Stomach (tissue), 9 donors: Measurements from ENCODE around the gene ASCC2. TPM values are rescaled to one million over a fixed set of nuclear protein-coding genes. Genes with fewer than 3 reads are reported as not detected.

Experiments
- DNase-seq, 2 donors: peaks; one replicate each; pipeline versions ENCODE4 v3.0.0 to v3.0.0-alpha.2; 2013 to 2019
- H3K27ac ChIP-seq, 5 donors: fragments of 200-600 bp in 4 of 5; sonication (generic) in 4 of 5; one replicate each; pipeline ENCODE4 v1.5.1; 2013 to 2019; ENCODE audit warnings: mild to moderate bottlenecking in 1 of 5, moderate library complexity in 1 of 5
- H3K27me3 ChIP-seq, 3 donors: fragments of 200-600 bp; sonication (generic); one replicate each; pipeline ENCODE4 v1.5.1; 2017 to 2019; ENCODE audit warnings: mixed run types in 1 of 3
- H3K36me3 ChIP-seq, 4 donors: fragments of 200-600 bp; sonication (generic); 1 replicate in 3 of 4; 2 replicates in 1 of 4; pipeline ENCODE4 v1.5.1; 2016 to 2019
- H3K4me1 ChIP-seq, 4 donors: fragments of 200-600 bp; sonication (generic); one replicate each; pipeline ENCODE4 v1.5.1; 2016 to 2019
- H3K4me3 ChIP-seq, 4 donors: fragments of 200-600 bp; sonication (generic) in 3 of 4; one replicate each; pipeline ENCODE4 v1.5.1; 2016 to 2019; ENCODE audit warnings: mild to moderate bottlenecking in 1 of 4
- H3K9me3 ChIP-seq, 4 donors: fragments of 200-600 bp; sonication (generic); one replicate each; pipeline ENCODE4 v1.5.1; 2016 to 2019
- CTCF ChIP-seq, 7 experiments: fragments of 450-650 bp in 4 of 7; fragments of 200-600 bp in 3 of 7; sonication (generic) in 3 of 7; IDR thresholded peaks; one replicate each; pipeline ENCODE4 v1.5.1; 2016 to 2019; ENCODE audit warnings: antibody characterized with exemption in 7 of 7, control low read depth in 2 of 7, mild to moderate bottlenecking in 1 of 7
- EP300 ChIP-seq: sonication (generic); formaldehyde crosslinking; IDR thresholded peaks from one replicate; pipeline ENCODE4 v1.6.1; 2017; ENCODE audit warnings: antibody characterized with exemption
- POLR2A ChIP-seq, 4 donors: fragments of 450-650 bp; IDR thresholded peaks; one replicate each; pipeline ENCODE4 v1.6.1; 2016; ENCODE audit warnings: antibody characterized with exemption in 4 of 4, control low read depth in 2 of 4, mild to moderate bottlenecking in 1 of 4, moderate library complexity in 1 of 4
- POLR2AphosphoS5 ChIP-seq, 3 donors: sonication (generic); formaldehyde crosslinking; IDR thresholded peaks; one replicate each; pipeline ENCODE4 v1.6.1; 2016; ENCODE audit warnings: antibody characterized with exemption in 3 of 3
- WGBS, 5 donors: extraction: QIAGEN DNeasy Blood & Tissue Kit in 3 of 5; methylation state at CpG; one replicate each; pipeline versions ENCODE4 v1.1.5 to v1.1.7; 2013 to 2018; 5-methylcytosine and 5-hydroxymethylcytosine counted together
- intact Hi-C: fragments of 100-400 bp; cut with DNase I; formaldehyde crosslinking; loops from one replicate; pipeline ENCODE4 v1.15.1; 2023; ENCODE audit warnings: low total_unique reads
- polyA plus RNA-seq, 3 donors: library from polyadenylated mRNA; stranded (reverse); fragments of 200-250 nt; gene quantifications; one replicate each; pipeline ENCODE4 v1.2.3, GENCODE V29; 2013
- total RNA-seq, 5 donors: library from RNA; depleted of rRNA; stranded (reverse); fragments of >200 nt; gene quantifications; one replicate each; pipeline versions ENCODE4 v1.1.0 to v1.2.3, GENCODE V29; 2014 to 2016
- donor health status: healthy with polysubstance abuse.
- donor health status: Bipolar disorder and iron deficiency.
- donor health status: healthy.

Gene ASCC2
- total and polyA plus RNA-seq, 8 donors: 39.7 to 129 (median 67.3) TPM

GRCh38 chr22:29762263-29762662 lies 75.8 kb downstream of the ASCC2 start:
- no peaks in the 10 kb centered on the region for H3K36me3 ChIP-seq
- TF ChIP-seq CTCF (IDR thresholded peaks at IDR 0.05) (no peak), POLR2A (IDR thresholded peaks at IDR 0.05) (no peak), EP300 (no peak), POLR2AphosphoS5 (IDR thresholded peaks at IDR 0.05) (no peak)
- H3K27ac ChIP-seq: no peak overlapping the region
- H3K27me3 ChIP-seq: no peaks in the 10 kb centered on the region
- H3K4me1 ChIP-seq: peaks cover 9 to 22% (median 18%) of the 10 kb centered on the region in 4 donors
- no peak overlapping the region for H3K4me3 ChIP-seq
- DNase-seq: no peak
- intact Hi-C loops: no loop called here
- H3K9me3 ChIP-seq: no peaks in the 10 kb centered on the region
- 65 to 87% (median 83%) methylated on average over 15 of the region's 15 CpGs for WGBS, 5 donors

GRCh38 chr22:29758959-29759358 lies 79.1 kb downstream of the ASCC2 start:
- H3K27me3 ChIP-seq: no peaks in the 10 kb centered on the region
- DNase-seq: no peak
- WGBS, 5 donors: 60 to 84% (median 80%) methylated on average over 5 of the region's 5 CpGs
- no peaks in the 10 kb centered on the region for H3K9me3 ChIP-seq
- H3K4me1 ChIP-seq: peaks cover 0 to 2% (median under 1%) of the 10 kb centered on the region in 4 donors
- no peak overlapping the region for H3K27ac ChIP-seq
- H3K36me3 ChIP-seq: peaks cover 0 to 5% (median 4%) of the 10 kb centered on the region in 4 donors
- H3K4me3 ChIP-seq: no peak overlapping the region
- intact Hi-C loops: loop anchor here (10.0 kb wide), 1 partner anchor 96 kb away; no protein-coding TSS in a partner anchor
- no peak for TF ChIP-seq POLR2A (IDR thresholded peaks at IDR 0.05)
- TF ChIP-seq EP300: no peak
- TF ChIP-seq POLR2AphosphoS5 (IDR thresholded peaks at IDR 0.05): no peak

GRCh38 chr22:29758068-29758622 lies 79.9 kb downstream of the ASCC2 start:
- no peaks in the 10 kb centered on the region for H3K9me3 ChIP-seq
- intact Hi-C loops: loop anchor here (10.0 kb wide), 1 partner anchor 97 kb away; no protein-coding TSS in a partner anchor
- peaks cover 6 to 12% (median 12%) of the 10 kb centered on the region in 4 donors for H3K36me3 ChIP-seq
- H3K27ac ChIP-seq: no peak overlapping the region
- H3K4me3 ChIP-seq: no peak overlapping the region
- TF ChIP-seq CTCF (IDR thresholded peaks at IDR 0.05) (no peak), EP300 (no peak), POLR2A (IDR thresholded peaks at IDR 0.05) (no peak), POLR2AphosphoS5 (IDR thresholded peaks at IDR 0.05) (no peak)
- 82 to 89% (median 84%) methylated on average over 7 of the region's 7 CpGs for WGBS, 5 donors
- no peaks in the 10 kb centered on the region for H3K4me1 ChIP-seq
- no peak for DNase-seq
- no peaks in the 10 kb centered on the region for H3K27me3 ChIP-seq

GRCh38 chr22:29757096-29757495 lies 81.0 kb downstream of the ASCC2 start:
- Histone ChIP-seq H3K27ac (no peak overlapping the region), H3K36me3 (peaks cover 6 to 23% (median 18%) of the 10 kb centered on the region in 4 donors), H3K27me3 (no peaks in the 10 kb centered on the region), H3K4me1 (no peaks in the 10 kb centered on the region), H3K4me3 (no peak overlapping the region), H3K9me3 (no peaks in the 10 kb centered on the region)
- TF ChIP-seq POLR2A (IDR thresholded peaks at IDR 0.05): no peak
- TF ChIP-seq POLR2AphosphoS5 (IDR thresholded peaks at IDR 0.05): no peak
- TF ChIP-seq EP300: no peak
- no peak for TF ChIP-seq CTCF (IDR thresholded peaks at IDR 0.05)
- no peak for DNase-seq
- intact Hi-C loops: loop anchor here (10.0 kb wide), 1 partner anchor 98 kb away; no protein-coding TSS in a partner anchor
- 83 to 98% (median 93%) methylated on average over 3 of the region's 3 CpGs for WGBS, 5 donors

GRCh38 chr22:29756341-29756740 lies 81.7 kb downstream of the ASCC2 start:
- H3K36me3 ChIP-seq: peaks cover 6 to 24% (median 18%) of the 10 kb centered on the region in 4 donors
- intact Hi-C loops: loop anchor here (10.0 kb wide), 1 partner anchor 98 kb away; no protein-coding TSS in a partner anchor
- no peaks in the 10 kb centered on the region for H3K4me1 ChIP-seq
- no peaks in the 10 kb centered on the region for H3K9me3 ChIP-seq
- no peak for TF ChIP-seq EP300
- no peak for TF ChIP-seq CTCF (IDR thresholded peaks at IDR 0.05)
- no peak for TF ChIP-seq POLR2AphosphoS5 (IDR thresholded peaks at IDR 0.05)
- no peak for TF ChIP-seq POLR2A (IDR thresholded peaks at IDR 0.05)
- H3K27ac ChIP-seq: no peak overlapping the region
- WGBS, 5 donors: 86 to 93% (median 89%) methylated on average over 5 to 7 of the region's 7 CpGs
- H3K27me3 ChIP-seq: no peaks in the 10 kb centered on the region
- H3K4me3 ChIP-seq: no peak overlapping the region
- no peak for DNase-seq
